HepG2 (cell line): ENCODE results near the gene LRP1B. TPM values are rescaled to one million over a fixed set of nuclear protein-coding genes. Genes with fewer than 3 reads are reported as not detected.

Source experiments
- ATAC-seq: fragments of 200-7000 bp; cut with Tn5 transposase; 3 replicates; pipeline ENCODE4 v1.9.1; 2020; ENCODE audit warnings: mild to moderate bottlenecking, moderate library complexity
- BruUV-seq: library from RNA; stranded (reverse); fragments of 400-500 nt; replicated peaks from 2 replicates; lab custom pipeline; 2021; lab: Mats Ljungman, UMichigan
- CTCF ChIA-PET: fragments of 300-600 bp; formaldehyde crosslinking; extraction: SDS; loops from one replicate; lab custom pipeline; 2021; ENCODE audit warnings: low total read pairs, inconsistent platforms, low intra/inter-chr PET ratio; lab: Yijun Ruan, JAX
- POLR2A ChIA-PET: fragments of 350-600 bp; sonication (Branson Sonifier 250); formaldehyde crosslinking; loops from one replicate; lab custom pipeline; 2020; ENCODE audit warnings: antibody characterized with exemption, inconsistent platforms; lab: Yijun Ruan, JAX
- DNase-seq: peaks from one replicate; pipeline ENCODE4 v3.0.0-alpha.2; 2015; ENCODE audit warnings: low spot score
- FAIRE-seq: peaks from 3 replicates; lab custom pipeline; 2011; peaks lifted over from hg19 to GRCh38; lab: Jason Lieb, UNC
- H2AFZ ChIP-seq: one replicate; pipeline ENCODE4 v1.6.1; 2011; ENCODE audit warnings: low read length, inconsistent platforms
- H3K27ac ChIP-seq: fragments of 300-600 bp; 3 replicates; pipeline ENCODE4 v1.8.0; 2011; ENCODE audit warnings: mixed run types, mild to moderate bottlenecking, mixed read lengths, low read length, inconsistent platforms; ENCODE audit not compliant: insufficient read depth; ENCODE audit errors: extremely low read length
- H3K27me3 ChIP-seq, 2 experiments: fragments of 200-600 bp in 1 of 2; 2 replicates in 1 of 2; 3 replicates in 1 of 2; pipeline versions ENCODE4 v1.6.0 to v1.8.0; 2011; ENCODE audit warnings: low read length in 2 of 2, mild to moderate bottlenecking in 2 of 2, moderate library complexity in 2 of 2, inconsistent platforms in 1 of 2; ENCODE audit not compliant: insufficient read depth in 2 of 2, control insufficient read depth in 1 of 2
- H3K36me3 ChIP-seq, 2 experiments: fragments of 200-600 bp in 1 of 2; replicated peaks in 1 of 2; 2 replicates in 1 of 2; 3 replicates in 1 of 2; pipeline versions ENCODE4 v1.5.1 to v1.8.0; 2011; ENCODE audit warnings: low read length in 2 of 2, inconsistent platforms in 1 of 2; ENCODE audit not compliant: insufficient read depth in 2 of 2, control insufficient read depth in 1 of 2
- H3K4me1 ChIP-seq: 2 replicates; pipeline ENCODE4 v1.5.1; 2012; ENCODE audit warnings: low read length, inconsistent platforms; ENCODE audit not compliant: insufficient read depth
- H3K4me2 ChIP-seq: 2 replicates; pipeline ENCODE4 v1.6.0; 2011; ENCODE audit warnings: low read depth, low read length, inconsistent platforms
- H3K4me3 ChIP-seq, 3 experiments: fragments of 200-600 bp in 1 of 3; sonication (generic), shearing (Covaris generic) in 1 of 3; replicated peaks in 1 of 3; 2 replicates each; pipeline ENCODE4 v1.5.1; 2011 to 2016; ENCODE audit warnings: low read length in 3 of 3, inconsistent platforms in 2 of 3, low read depth in 2 of 3, mild to moderate bottlenecking in 2 of 3, control low read depth in 1 of 3, mixed read lengths in 1 of 3; ENCODE audit not compliant: insufficient read depth in 1 of 3
- H3K79me2 ChIP-seq: one replicate; pipeline ENCODE4 v1.6.1; 2011; ENCODE audit warnings: low read length, inconsistent platforms; ENCODE audit not compliant: insufficient read depth
- H3K9ac ChIP-seq: 2 replicates; pipeline ENCODE4 v1.6.0; 2011; ENCODE audit warnings: mild to moderate bottlenecking, low read depth, low read length, inconsistent platforms; ENCODE audit not compliant: insufficient read depth
- H3K9me3 ChIP-seq: 2 replicates; pipeline ENCODE4 v1.5.1; 2012; ENCODE audit warnings: mild to moderate bottlenecking, low read length
- H4K20me1 ChIP-seq: 2 replicates; pipeline ENCODE4 v1.6.0; 2011; ENCODE audit warnings: inconsistent platforms, mild to moderate bottlenecking, low read length, moderate library complexity; ENCODE audit not compliant: insufficient read depth
- HIVEP1 ChIP-seq: sonication (generic); formaldehyde crosslinking; IDR thresholded peaks from 2 replicates; pipeline ENCODE4 v1.4.0; 2020; ENCODE audit warnings: mild to moderate bottlenecking, missing genetic modification reagents
- TBL1XR1 ChIP-seq: fragments of 150-350 bp; IDR thresholded peaks from 2 replicates; pipeline ENCODE4 v1.6.1; 2014; ENCODE audit warnings: borderline replicate concordance, low read length; ENCODE audit not compliant: partially characterized antibody
- ZBTB20 ChIP-seq: sonication (generic); formaldehyde crosslinking; IDR thresholded peaks from 2 replicates; pipeline ENCODE4 v1.8.1; 2023; ENCODE audit warnings: missing genetic modification reagents, low read depth, mild to moderate bottlenecking, borderline replicate concordance
- ZFX ChIP-seq: sonication (generic); formaldehyde crosslinking; IDR thresholded peaks from 2 replicates; pipeline ENCODE4 v1.4.0; 2020; ENCODE audit warnings: mild to moderate bottlenecking, low read depth, missing genetic modification reagents, moderate library complexity
- ZNF331 ChIP-seq: sonication (generic); formaldehyde crosslinking; IDR thresholded peaks from 2 replicates; pipeline ENCODE4 v1.4.0; 2020; ENCODE audit warnings: missing genetic modification reagents
- ZNF460 ChIP-seq: sonication (generic); formaldehyde crosslinking; IDR thresholded peaks from 2 replicates; pipeline ENCODE4 v1.5.1; 2020; ENCODE audit warnings: missing genetic modification reagents, mild to moderate bottlenecking, borderline replicate concordance
- WGBS: methylation state at CpG from one replicate; pipeline ENCODE4 v1.1.6; 2017; ENCODE audit warnings: low lambda C conversion rate; 5-methylcytosine and 5-hydroxymethylcytosine counted together
- in situ Hi-C: cut with HindIII; loops from 2 replicates; pipeline ENCODE4 v1.10.0; 2017; ENCODE audit warnings: low pct_unique_long_range_greater_than_20kb; ENCODE audit not compliant: extremely low pct_ligation_motif_present
- intact Hi-C: fragments of 100-400 bp; cut with micrococcal nuclease; formaldehyde crosslinking; loops from one replicate; pipeline ENCODE4 v1.10.0; 2022; ENCODE audit not compliant: unreplicated experiment
- polyA plus RNA-seq, 8 experiments: library from polyadenylated mRNA; depleted of rRNA in 3 of 8; stranded (reverse) in 7 of 8; unstranded in 1 of 8; fragments of >200 nt; fragmentation: Illumina TruSeq in 4 of 8; extraction: Trizol in 4 of 8; gene quantifications; 2 replicates each; pipeline versions ENCODE4 v1.2.1 to v1.2.3, GENCODE V29; 2011 to 2016; ENCODE audit warnings: low read depth in 4 of 8, missing spikeins in 1 of 8, mixed read lengths in 1 of 8; ENCODE audit not compliant: insufficient read depth in 1 of 8
- total RNA-seq, 5 experiments: library from RNA; depleted of rRNA; stranded (reverse); fragments of >200 nt; fragmentation: Illumina TruSeq; extraction: Trizol; gene quantifications; 2 replicates each; pipeline ENCODE4 v1.2.3, GENCODE V29; 2016; ENCODE audit warnings: low read depth in 1 of 5
- TF ChIP-seq, protein P1 (sequence below): IDR thresholded peaks from 2 replicates; pipeline ENCODE4 v1.6.1; 2016; ENCODE audit warnings: low read depth
- TF ChIP-seq, protein P2 (sequence below), 2 experiments: IDR thresholded peaks; 2 replicates each; pipeline ENCODE4 v1.6.1; 2011 to 2012; ENCODE audit warnings: low read length in 2 of 2, borderline replicate concordance in 1 of 2, low read depth in 1 of 2, mild to moderate bottlenecking in 1 of 2, moderate library complexity in 1 of 2

Gene LRP1B
- total and polyA plus RNA-seq, 2 of the 13 experiments (the other 11 are each of a cell fraction or from before 2014, with no cell fraction given), result 0.04 TPM; not detected in 1

DNA sequence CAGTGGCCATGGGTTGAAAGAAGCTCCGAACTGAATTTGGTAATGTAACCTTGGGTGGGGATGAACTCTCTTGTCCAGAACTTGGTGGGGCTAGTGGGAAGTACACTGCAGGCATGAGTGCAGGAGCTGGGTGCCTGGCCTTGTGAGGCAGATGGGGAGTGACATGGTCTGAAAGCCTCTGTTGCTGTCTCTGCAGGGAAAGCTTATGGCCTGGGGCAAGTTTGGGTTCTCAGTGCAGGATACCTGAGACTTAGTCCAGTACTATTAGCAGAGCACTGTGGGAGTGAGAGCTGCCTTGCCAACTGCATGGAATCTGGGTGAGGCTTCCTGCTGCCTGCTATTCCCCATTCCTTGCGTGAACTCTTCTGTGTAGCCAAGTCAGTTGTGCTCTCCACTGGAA is 1729.8 kb downstream of the LRP1B start:
- Histone ChIP-seq H3K4me2 (no peak overlapping the region), H3K36me3 (no peaks in the 10 kb centered on the region), H4K20me1 (no peaks in the 10 kb centered on the region), H3K9me3 (peaks cover 17% of the 10 kb centered on the region; the same call in 1 of the 2 replicates), H3K4me3 (no peak overlapping the region), H3K79me2 (no peaks in the 10 kb centered on the region), H3K27ac (no peak overlapping the region), H3K9ac (no peak overlapping the region), H2AFZ (no peak overlapping the region), H3K4me1 (no peaks in the 10 kb centered on the region), H3K27me3 (no peaks in the 10 kb centered on the region)
- DNase-seq (no peak), ATAC-seq (no peak), FAIRE-seq (no peak)
- intact Hi-C loops, result no loop called here
- POLR2A ChIA-PET, result no interaction called here
- WGBS, result 28% methylated on average over 2 of the region's 2 CpGs
- BruUV-seq, result no TSS peak
- in situ Hi-C loops, result no loop called here
- TF ChIP-seq ZFX (CRISPR knock-in tag) (no peak), ZNF460 (CRISPR knock-in tag) (no peak), TBL1XR1 (no peak), ZNF331 (CRISPR knock-in tag) (no peak), ZBTB20 (CRISPR knock-in tag) (no peak), HIVEP1 (CRISPR knock-in tag) (no peak)
- TF ChIP-seq, protein P1, sequence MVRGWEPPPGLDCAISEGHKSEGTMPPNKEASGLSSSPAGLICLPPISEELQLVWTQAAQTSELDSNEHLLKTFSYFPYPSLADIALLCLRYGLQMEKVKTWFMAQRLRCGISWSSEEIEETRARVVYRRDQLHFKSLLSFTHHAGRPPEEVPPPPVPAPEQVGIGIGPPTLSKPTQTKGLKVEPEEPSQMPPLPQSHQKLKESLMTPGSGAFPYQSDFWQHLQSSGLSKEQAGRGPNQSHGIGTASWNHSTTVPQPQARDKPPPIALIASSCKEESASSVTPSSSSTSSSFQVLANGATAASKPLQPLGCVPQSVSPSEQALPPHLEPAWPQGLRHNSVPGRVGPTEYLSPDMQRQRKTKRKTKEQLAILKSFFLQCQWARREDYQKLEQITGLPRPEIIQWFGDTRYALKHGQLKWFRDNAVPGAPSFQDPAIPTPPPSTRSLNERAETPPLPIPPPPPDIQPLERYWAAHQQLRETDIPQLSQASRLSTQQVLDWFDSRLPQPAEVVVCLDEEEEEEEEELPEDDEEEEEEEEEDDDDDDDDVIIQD (CRISPR knock-in tag), result no peak
- TF ChIP-seq, protein P2, sequence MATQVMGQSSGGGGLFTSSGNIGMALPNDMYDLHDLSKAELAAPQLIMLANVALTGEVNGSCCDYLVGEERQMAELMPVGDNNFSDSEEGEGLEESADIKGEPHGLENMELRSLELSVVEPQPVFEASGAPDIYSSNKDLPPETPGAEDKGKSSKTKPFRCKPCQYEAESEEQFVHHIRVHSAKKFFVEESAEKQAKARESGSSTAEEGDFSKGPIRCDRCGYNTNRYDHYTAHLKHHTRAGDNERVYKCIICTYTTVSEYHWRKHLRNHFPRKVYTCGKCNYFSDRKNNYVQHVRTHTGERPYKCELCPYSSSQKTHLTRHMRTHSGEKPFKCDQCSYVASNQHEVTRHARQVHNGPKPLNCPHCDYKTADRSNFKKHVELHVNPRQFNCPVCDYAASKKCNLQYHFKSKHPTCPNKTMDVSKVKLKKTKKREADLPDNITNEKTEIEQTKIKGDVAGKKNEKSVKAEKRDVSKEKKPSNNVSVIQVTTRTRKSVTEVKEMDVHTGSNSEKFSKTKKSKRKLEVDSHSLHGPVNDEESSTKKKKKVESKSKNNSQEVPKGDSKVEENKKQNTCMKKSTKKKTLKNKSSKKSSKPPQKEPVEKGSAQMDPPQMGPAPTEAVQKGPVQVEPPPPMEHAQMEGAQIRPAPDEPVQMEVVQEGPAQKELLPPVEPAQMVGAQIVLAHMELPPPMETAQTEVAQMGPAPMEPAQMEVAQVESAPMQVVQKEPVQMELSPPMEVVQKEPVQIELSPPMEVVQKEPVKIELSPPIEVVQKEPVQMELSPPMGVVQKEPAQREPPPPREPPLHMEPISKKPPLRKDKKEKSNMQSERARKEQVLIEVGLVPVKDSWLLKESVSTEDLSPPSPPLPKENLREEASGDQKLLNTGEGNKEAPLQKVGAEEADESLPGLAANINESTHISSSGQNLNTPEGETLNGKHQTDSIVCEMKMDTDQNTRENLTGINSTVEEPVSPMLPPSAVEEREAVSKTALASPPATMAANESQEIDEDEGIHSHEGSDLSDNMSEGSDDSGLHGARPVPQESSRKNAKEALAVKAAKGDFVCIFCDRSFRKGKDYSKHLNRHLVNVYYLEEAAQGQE (IDR thresholded peaks at IDR 0.05; ENCODE audit: borderline replicate concordance in 1 of 2, low read depth in 1 of 2, low read length in 2 of 2), result no peak
- CTCF ChIA-PET, result no interaction called here
